HG03469 (cell line): ENCODE data around the gene OR6K3.
"Not testable (repeated sequence)": the region's sequence is repeated elsewhere in the genome, so short reads cannot be mapped to it uniquely, and the experiment has no call there.

Source experiments
- ATAC-seq: cut with Tn5 transposase; IDR thresholded peaks from one replicate; pipeline ENCODE4 v1.9.1; 2021; ENCODE audit warnings: mild to moderate bottlenecking, moderate library complexity, moderate number of reproducible peaks; ENCODE audit not compliant: unreplicated experiment

The OR6K3 gene

DNA sequence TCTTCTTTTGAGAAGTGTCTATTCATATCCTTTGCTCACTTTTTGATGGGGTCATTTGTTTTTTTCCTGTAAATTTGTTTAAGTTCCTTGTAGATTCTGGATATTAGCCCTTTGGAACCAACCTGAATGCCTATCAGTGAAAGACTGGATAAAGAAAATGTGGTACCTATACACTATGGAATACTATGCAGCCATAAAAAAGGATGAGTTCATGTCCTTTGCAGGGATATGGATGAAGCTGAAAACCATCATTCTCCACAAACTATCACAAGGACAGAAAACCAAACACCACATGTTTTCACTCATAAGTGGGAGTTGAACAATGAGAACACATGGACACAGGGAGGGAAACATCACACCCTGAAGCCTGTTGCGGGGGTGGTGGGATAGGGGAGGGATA, 32.2 kb downstream of the OR6K3 start:
- not testable (repeated sequence) for ATAC-seq

GRCh38 chr1:158687037-158687436, 33.5 kb downstream of the OR6K3 start:
- ATAC-seq = no peak

- ATAC-seq = no peak
Measured at GRCh38 chr1:158686111-158687009, 34.2 kb downstream of the OR6K3 start, which contains the start of gene SPTA1. SPTA1 (minus strand) TSS chr1:158686715; CDS start chr1:158686517, 198 bp downstream.

DNA sequence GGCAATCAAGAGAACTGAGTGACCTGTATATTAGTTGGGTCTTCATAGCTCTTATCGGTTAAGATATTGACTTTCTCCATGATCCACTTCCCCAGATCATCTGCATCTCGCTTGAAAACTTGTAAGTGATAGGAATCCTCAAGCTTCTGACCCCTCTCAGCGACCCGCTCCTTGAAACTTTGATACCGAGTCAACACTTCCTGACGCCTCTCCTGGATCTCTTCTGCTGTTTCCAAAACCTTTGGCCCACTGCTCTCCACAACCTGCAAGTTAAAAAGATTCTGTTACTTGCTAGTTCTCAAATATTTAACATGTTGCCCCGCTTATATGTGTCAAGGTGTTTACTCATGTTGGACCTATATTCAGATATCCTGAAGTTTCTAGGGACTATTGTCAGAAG, 35.4 kb downstream of the OR6K3 start:
- ATAC-seq = no peak

DNA sequence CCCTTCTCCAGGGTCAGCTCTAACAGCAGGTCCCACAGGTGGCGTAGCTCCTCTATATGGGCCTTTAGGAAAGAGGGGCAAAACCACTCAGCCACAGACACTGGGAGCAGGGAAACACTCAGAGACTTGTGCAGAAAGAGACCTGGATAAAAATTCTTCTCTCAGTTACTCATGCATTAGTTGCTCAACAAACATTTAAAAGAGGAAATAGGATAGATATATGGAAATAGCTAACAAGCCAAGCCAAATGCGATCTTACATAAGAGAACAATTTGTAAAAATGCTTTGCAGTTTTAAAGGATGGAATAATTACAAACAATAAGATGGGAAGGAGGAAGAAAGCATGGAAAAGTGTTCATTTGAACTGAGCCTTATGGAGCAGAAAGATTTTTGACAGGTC, 38.9 kb downstream of the OR6K3 start:
- ATAC-seq = no peak

- ATAC-seq = no peak
Measured at GRCh38 chr1:158679289-158679688, 41.2 kb downstream of the OR6K3 start.

DNA sequence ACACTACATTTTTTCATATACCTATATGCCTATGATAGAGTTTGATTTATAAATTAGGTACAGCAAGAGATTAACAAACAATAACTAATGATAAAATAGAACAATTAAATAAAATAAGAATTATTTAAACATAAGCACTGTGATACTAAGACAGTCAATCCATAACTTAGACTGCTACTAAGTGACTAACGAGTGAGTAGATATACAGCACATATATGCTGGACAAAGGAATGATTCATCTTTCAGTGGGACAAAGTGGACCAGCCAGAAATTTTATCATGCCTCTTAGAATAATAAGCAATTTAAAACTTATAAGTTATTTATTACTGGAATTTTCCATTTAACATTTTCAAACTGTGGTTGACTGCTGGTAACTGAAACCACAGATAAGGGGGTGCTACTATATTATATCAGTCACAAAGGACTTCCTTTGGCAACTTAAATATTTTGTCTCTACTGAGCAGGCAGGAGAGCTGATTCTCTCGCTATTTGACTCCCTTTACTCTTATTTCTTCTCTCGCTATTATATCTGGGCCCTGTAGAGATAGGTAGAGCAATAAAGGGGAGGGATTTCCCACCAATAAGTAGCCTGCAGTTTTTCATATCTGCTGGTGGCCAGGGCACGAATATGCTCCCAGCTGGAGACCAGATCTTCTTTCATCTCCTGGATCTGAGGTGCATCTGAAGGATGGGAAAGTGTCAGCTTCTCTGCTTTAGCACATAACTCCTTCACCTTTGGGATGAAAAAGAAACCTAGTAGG, 44.8 kb downstream of the OR6K3 start:
- ATAC-seq = no peak

DNA sequence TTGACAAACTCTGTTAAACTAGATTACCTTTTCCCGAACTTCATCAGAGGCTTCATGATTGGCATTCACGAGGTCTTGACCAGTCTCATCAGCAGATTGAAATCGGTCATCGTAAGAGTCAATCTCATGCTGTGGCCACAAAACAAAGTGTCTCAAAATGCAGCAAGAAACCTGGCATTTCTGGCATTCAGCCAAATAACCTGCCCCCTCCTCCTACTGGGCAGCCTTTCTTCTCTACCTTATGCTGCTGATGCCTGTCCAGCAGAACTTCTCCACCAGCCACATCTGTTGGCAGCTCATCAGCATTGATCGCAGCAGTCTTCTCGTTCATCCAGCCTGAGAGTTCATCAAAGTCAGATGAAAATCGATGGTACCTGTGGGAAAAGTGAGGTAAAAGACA, 46.2 kb downstream of the OR6K3 start:
- no peak for ATAC-seq
